ENCODE data around the gene KAT2B.

KAT2B gene

DNA sequence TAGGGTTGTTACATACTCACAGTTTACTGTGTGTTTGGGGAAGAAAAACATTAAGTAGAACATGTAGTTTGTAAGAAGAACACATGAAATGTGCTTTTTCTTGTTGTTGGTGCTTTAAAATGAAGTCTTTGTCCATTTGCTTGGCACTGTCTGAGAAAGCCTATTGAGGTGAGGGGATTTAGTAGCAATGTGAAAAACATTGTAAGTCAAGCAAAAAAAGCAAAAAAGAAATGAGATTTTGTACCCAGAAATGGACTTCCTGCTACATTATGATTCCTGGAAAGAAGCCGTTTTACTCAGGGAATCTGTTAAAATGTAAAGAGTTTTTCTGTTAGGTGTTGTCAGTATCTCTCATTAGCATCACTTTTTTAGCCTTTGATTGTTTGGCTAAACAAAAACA lies 59.9 kb downstream of the KAT2B start:
- DNase-seq, result no peak

DNA sequence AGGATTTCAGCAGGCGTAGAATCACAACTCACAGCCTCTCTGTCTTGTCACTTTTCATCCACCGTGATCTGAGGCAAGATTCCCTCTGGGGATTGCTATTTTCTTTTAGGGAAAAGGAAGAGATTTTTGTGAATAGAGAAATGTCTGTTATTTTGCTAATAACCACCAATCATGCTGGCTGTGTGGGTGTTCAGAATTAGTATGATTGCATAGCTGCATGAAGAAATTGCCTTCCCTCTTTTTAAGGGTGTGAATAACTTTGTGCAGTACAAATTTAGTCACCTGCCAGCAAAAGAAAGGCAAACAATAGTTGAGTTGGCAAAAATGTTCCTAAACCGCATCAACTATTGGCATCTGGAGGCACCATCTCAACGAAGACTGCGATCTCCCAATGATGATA lies 60.8 kb downstream of the KAT2B start:
- no peak for DNase-seq

DNA sequence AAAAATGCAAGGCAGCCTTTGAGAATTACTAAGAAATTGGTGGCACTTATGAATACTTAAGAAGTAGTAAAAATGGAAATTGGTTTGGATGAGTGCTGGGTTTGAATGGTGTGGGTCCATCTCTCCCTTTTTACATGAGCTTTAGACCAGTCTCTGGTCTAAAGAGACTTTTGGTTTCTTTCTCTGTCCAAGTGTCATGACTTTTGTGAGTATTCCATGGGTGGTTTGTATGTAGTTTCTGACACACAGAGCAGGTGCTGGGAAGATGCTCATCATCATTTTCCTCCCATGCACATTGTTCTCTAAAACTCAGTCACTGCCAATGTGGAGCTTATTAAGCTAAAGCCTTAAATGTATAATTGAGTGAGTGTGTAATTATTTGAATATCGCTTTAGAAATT lies 63.5 kb downstream of the KAT2B start:
- no peak for DNase-seq

DNA sequence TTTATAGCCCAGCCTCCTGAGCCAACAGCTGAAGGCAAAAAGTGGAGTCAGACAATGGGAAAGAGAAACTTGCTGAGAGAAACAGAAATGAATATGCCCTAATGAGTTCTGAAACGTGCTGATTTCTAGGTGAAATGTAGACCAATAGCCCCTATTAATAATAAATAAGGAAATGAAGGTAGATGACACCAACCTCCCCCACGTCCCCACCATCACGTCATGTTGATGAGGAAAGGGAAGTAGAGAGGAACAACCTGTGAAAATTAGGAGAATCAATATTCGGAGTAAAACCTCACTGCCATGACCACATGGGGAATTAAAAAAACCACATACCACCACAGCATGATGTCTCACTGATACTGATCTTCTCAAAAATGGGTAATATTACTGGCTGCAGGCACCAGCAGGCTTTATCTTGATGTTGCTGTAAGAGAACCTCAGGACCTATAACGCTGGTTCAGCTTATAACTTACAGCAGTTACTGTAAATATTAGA lies 64.0 kb downstream of the KAT2B start:
- DNase-seq, result no peak

DNA sequence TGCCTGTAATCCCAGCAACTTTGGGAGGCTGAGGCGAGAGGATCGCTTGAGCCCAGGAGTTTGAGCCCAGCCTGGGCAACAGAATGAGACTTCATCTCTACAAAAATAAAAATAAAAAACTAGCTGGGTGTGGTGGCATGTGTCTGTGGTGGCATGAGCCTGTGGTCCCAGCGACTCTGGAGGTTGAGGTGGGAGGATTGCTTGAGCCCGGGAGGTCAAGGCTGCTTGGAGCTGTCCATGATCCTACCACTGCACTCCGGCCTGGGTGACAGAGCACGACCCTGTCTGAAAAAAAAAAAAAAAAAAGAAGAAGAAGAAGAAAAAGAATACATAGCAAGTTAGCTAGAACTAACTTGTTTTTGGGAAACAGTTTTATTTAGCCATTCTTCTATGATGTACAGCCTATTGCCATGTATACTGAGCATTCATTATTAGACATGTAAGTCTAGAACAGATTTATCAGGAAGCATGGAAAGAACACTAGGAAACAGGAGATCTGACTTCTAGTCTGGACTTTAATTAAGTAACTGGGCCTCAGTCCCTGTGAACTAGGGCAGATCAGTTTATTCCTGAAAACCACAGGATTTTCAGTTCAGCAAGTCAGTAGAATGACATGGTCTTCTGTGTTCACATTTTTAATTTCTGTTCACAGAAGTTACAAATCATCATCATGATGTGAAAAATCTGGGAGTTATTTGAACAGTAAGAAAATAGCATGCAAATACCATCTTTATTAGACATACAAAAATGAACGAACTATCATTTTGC lies 65.5 kb downstream of the KAT2B start:
- no peak for DNase-seq

DNA sequence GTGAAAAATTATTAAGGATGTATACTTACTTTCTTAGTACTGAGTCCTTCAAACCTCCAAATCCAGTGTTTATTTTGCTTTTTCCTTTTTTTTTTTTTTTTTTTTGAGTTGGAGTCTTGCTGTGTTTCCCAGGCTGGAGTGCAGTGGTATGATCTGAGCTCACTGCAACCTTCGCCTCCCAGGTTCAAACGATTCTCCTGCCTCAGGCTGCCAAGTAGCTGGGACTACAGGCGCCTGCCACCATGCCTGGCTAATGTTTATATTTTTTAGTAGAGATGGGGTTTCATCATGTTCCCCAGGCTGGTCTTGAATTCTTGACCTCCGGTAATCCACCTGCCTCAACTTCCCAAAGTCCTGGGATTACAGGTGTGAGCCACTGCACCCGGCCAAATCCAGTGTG lies 67.5 kb downstream of the KAT2B start:
- no peak for DNase-seq

DNA sequence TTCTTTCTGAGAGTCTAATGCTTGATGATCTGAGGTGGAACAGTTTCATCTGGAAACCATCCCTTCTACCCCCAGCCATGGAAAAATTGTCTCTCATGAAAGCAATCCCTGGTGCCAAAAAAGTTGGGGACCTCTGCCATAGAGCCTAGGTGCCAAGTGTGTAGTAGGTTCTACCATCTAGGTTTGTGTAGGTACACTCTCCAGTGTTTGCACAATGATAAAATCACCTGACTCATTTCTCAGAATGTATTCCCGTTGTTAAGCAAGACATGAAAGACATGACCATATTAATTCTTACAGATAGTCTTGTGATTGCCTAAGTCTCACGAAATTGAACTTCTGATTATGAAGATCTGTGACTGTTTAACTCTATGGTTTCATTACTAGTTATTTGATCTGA lies 68.6 kb downstream of the KAT2B start:
- no peak for DNase-seq

DNA sequence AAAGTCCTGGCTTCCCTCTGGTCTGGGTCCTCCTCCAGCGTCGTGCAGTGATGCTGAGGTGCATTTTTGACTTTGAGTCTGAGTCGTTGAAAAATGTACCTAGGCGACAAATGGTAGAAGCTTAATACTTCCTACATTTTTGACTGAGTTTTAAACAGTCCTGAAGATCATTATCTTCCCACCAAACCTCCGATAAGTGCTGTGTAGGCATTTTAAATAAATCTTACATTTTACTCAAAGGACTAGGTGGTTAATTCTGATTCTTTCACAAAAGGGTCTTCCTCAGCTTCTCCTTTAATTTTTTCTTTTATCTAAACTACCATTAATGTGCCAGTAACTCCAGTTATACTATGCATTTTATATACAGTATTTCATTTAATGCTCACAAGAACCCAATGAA lies 70.6 kb downstream of the KAT2B start:
- no peak for DNase-seq

DNA sequence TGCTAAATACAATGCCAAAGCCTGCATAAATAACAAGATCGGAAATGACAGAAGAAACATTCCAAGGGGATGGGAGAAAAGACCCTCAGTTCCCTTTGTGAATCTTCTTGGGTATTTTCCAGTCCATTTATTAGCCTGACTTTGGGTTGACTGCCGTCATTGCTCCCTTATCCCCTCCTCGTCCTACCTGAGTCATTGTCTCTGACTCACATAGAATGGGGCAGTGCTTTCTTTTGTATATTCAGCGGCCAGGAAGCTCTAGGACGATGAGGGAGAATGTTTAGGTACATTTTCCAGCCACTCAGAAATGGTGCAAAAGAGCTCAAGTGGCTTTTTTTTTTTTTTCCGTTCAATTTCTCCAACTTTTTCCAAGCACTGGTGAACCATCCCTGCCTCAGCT lies 71.6 kb downstream of the KAT2B start:
- no peak for DNase-seq

DNA sequence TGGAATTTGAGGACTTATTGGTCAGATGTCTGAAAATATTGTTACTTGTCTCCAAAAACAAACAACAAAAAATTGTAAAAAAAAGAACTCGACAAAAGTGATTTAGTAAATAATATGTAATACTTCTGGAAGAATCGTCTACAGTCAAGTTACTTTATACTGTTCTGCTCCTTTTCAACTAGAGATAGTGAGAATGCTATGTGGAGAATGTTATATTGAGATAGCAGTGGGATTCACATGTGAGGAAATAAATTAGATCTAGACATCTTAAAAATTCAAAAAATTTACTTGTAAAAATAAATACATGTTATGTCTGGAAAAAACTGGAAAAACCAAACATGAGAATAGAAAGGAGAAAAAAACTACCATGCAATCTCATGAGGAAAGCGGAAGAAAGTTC lies 80.8 kb downstream of the KAT2B start:
- no peak for DNase-seq

DNA sequence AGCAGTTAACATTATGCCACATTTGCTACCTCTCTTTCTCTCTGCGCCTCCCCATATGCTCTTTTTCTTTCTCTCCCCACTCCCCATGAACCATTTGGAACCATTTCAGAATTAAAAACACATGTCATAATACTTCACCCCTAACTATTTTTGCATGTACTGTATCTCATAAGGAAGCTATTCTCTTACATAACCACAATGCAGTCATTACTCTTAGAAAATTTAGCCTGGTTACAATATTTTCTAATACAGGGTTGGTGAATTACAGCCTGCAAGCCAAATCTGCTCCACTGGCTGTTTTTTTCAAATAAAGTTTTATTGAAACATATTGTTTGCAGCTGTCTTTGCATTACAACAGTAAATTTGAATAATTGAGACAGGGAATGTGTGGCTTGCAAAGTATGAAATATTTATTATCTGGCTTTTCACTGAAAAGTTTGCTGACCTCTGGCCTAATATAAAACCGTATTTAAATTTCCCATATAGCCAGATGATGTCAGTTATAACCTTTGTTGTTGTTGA lies 82.9 kb downstream of the KAT2B start:
- DNase-seq, result no peak

DNA sequence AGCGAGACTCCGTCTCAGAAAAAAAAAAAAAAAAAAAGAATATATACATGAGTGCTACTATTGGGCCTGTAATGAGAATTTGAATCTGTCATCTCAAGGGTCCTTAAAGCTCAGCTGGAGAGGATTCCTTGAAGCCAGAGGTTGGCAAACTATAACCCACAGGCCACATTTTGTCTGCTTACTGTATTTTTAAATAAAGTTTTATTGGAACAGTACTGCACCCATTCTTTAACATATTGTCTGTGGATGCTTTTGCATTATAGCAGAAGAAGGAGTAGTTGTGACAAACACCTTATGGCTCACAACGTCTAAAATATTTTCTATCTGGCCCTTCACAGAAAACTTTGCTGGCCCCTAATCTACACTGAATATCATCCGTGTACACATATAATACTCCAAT lies 85.0 kb downstream of the KAT2B start:
- no peak for DNase-seq

DNA sequence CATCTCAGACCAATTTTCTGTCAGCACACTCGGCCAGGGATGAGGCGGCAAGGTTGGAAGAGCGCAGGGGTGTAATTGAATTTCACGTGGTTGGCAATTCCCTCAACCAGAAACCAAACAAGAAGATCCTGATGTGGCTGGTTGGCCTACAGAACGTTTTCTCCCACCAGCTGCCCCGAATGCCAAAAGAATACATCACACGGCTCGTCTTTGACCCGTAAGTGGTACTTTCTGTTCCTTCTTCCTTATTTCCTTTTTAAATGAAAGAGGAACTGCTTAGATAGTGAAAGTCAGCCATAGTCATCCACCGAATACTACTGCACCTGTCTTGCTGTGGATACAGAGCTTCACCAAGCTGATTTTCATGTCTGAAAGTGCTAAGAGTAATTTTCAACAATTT lies 85.7 kb downstream of the KAT2B start:
- DNase-seq, result no peak

DNA sequence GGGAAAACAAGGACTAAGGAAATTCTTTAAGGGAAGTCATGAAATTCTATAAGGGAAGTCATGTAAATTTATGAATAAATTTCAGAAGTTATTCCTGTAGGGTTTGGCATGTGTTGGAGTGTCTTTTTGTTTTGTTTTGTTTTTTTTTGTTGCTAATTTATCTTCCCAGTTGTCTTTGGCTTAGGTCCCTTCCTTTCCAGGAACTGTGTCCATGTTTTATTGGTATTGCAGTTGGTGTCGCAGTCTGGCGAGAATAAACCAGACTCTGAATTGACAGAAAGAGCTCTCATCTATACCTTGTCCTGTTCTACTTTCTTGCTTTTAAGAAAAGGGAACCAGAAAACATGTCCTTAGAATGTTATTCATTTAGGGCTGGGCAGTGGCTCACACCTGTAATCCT lies 88.1 kb downstream of the KAT2B start:
- no peak for DNase-seq

DNA sequence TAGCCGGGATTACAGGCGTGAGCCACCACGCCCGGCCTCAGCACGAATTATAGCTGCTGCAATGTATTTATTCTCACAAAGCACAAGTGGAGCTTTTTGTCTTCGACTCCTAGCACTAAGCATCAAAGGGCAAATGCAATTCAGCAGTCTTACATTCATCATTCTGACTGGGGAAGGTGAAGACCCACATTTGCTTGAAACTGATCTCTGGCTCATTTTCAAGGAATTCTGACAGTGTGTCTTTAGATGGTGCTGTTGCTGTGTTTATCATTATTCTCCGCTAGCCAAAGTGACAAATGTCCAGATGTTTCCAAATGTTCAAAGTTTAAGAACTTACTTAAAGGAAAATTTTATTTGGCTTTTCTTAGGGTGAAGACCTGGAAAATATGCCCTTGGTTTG lies 89.9 kb downstream of the KAT2B start:
- no peak for DNase-seq

DNA sequence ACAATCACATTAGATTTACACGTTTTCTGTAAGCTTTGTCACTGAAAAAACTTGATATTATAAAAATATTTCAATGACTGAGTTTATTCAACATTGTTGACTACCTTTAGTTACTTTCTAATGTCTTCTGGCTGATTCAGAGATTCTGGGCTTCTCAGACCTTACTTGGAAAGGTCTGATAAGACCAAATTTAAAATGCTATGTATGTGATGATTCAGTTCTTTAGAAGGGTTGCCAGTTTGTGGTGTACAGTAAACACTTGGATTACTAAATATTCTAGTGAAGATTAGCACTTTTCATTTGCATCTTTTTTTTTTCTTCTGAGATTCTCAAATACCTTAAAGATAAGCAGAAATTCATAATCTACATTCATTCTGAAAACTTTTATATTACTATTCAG lies 96.0 kb downstream of the KAT2B start:
- DNase-seq, result no peak

DNA sequence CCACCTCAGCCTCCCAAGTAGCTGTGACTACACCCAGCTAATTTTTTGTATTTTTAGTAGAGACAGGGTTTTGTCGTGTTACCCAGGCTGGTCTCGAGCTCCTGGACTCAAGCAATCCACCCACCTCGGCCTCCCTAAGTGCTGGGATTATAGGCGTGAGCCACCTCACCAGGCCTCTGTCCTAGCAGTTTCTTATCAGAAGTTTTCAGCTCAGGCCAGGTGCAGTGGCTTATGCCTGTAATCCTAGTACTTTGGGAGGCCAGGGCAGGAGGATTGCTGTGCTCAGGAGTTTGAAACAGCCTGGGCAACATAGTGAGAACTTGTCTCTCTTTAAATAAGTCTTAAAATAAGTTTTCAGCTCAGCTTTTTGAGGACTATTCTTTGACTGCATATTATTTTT lies 97.4 kb downstream of the KAT2B start:
- no peak for DNase-seq

DNA sequence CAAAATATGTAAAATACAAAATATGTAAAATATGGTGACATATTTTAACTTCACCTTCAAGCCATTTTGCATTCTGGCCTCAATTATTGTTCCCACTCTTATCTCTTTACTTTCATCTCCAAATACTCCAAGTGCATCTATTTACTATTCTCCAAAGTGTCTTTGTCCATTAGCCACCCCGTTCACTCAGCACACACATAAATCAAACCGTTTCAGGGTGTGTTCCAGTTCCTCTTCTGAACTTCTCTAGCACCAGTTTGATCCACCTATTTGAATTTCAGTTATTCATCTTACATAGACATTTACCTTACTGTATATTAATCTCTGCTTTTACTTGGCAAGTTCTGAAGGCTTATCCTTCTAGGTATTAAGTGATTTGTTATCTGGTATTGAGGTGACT lies 100.6 kb downstream of the KAT2B start:
- DNase-seq, result no peak

DNA sequence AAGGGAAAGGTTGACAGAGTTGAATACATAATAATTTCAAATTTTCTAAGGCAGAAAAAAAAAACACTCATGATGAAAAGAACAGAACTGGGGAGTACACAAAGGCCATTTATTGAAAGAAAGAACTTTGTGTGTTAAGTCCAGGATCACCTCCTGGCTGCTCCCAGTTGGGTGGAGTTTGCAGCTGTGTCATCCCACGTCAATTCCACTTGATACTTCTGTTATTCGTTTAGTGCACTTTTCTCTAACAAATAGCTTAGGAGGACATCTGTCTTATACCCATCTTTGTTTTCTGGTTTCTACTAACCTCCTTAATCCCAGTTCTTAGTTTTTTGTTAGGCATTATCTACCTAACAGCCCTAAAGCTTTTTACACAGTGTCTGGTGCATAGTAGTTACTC lies 101.1 kb downstream of the KAT2B start:
- DNase-seq, result no peak

DNA sequence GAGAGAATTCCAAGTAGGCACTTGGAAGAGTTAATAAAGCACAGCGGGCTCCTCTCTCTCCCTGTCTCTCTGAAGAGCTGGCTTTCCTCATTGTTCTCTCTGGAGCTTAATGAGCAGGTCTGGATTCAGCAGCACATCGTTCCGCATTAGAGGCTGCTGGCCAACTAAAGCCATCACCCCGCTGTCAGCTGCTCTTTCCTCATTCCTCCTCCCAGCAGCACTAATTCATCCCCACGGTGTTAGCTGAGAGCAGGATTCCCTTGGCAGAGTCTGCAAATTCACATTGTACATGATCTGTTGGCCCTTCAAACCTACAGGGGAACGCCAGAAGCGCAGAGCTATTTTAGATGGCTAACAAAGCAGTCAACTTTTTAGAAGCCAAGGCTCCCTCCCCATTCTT lies 101.6 kb downstream of the KAT2B start:
- DNase-seq, result no peak

DNA sequence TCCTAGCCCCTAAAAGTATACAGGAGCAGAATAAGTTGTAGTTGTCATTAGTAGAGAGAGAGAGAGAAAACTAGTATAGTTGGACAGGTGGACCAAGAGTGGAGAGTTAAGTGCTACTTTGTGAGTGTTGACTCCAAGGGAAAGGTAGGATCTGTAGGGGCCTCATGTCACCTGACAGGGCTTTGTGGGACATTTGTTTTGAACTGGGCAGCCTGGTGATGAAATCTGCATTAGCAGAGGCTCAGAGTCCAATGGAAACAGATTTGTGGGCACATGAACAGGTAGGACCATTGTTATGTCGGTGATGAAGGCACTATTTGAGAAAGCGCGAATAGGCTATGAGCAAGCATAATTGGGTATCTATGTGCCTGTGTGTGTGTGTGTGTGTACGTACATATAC lies 102.3 kb downstream of the KAT2B start:
- DNase-seq, result no peak

DNA sequence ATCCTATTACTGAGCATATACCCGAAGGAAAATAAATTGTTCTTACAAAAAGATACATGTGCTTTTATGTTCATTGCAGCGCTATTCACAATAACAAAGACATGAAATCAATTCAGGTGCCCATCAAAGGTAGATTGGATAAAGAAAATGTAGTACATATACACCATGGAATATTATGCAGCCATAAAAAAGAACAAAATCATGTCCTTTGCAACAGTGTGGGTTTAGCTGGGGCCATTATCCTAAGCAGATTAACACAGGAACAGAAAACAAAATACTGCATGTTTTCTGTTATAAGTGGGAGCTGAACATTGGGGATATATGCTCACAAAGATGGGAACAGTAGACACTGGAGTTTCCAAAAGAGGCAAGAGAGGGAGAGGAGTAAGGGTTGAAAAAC lies 103.3 kb downstream of the KAT2B start:
- no peak for DNase-seq

DNA sequence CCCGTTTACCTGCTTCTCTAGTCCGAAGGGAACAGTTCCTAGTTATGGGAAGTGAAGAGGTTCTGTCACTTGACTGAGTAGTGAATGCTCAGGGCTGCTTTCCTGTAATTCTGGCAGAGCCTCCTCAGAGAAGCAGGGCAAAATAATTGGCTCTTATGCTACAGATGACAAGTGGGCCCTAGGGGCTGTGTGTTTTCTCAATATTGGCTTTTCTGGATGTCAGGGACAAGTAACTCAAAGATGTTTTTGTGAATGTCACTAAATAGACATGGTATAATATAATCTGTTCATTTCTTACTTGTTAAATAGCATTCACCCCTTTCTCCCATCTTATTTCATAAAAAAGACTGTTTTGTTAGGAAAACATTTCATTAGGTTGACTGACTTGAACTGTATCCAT lies 105.6 kb downstream of the KAT2B start:
- DNase-seq, result no peak

DNA sequence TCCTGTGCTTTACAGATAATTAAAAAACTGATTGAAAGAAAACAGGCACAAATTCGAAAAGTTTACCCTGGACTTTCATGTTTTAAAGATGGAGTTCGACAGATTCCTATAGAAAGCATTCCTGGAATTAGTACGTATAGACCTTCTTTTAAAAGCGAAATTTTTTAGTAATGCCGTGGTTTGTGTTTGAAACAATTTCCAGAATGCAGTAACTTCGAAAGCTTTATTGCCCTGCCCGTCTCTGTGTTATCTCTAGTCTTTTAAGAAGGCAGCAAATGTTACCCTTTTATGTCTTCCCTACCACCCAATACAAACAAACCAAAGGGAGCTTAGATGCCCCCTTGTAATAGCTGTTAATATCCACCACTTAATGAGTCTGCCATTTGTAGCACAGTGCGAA lies 106.1 kb downstream of the KAT2B start:
- DNase-seq, result no peak

DNA sequence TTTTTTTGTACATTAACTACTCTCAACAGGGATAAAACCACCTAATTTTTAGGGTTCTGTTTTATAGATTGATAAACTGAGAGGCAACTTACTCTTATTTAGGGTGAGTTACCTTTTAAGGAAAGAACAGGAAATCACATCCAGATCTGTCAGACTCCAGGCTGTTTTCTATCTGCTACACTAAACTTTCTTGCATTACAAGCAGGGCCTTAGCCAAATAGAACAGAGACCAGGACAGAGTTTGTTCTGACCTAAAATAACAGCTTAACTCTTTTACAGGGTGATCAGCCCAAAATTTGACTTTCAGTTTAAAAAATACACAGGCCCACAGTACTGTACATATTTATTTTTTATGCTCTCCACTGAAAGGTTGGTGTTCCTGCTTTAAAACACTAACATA lies 107.1 kb downstream of the KAT2B start:
- DNase-seq, result no peak
